HG03280 (cell line): Measurements from ENCODE around the gene GNB1.

ENCODE experiments used
- ATAC-seq: cut with Tn5 transposase; IDR thresholded peaks from one replicate; pipeline ENCODE4 v1.9.1; 2021; ENCODE audit warnings: mild to moderate bottlenecking, moderate library complexity; ENCODE audit not compliant: unreplicated experiment

The GNB1 gene

DNA sequence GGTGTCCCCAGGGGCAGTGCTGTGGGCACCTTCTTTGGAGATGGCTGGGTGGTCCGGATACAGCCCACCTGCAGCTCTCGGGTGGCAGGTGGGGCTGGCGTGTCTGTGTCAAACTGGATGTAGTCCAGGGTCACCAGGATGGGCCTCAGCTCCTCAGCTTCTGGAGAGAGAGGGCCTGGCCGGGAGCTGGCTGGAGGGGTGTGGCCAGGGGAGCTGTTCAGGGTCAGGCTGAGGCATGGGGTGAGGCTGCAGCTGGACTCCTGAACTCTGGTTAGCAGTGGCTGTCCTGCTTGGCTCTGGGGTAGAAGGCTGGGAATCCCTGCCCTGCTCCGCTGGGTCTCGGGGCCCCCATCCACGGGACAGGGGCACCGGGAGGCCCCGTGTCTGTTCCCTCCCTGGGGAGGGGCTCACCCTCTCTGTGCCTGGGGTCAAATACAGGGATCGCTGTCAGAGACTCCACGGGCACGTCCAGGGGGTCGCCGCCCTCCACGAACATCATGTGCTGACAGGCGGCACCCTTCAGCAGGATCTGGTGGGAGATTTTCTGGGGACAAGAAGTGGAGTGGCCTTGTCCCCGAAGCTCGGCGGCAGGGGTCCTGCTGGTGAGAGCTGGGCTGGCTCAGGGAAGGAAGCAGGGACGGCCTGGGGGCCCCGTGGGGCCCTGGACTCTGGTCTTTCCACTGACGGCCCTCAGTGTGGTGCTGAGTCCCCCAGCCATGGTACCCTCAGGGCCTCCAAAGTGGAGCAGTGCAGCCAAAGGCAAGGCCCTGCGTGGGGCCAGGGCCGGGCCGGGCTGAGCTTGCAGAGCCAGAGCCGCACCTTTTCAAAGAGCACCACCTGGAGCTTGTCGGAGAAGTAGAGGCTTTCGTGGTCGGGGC is 32.3 kb upstream of the GNB1 start:
- ATAC-seq = no peak

DNA sequence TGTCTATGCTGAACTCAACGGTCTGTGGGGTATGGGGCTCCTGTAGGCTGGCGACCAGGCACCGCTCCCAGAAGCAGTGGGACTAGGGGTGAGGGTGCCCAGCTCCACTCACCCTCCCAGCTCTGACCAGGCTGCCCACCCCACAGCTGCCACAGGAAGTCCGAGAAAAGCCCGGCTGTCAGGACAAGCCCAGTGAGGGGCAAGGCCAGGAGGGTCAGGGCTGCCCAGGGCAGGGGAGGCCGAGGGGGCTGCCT is 31.7 kb upstream of the GNB1 start:
- ATAC-seq = no peak

DNA sequence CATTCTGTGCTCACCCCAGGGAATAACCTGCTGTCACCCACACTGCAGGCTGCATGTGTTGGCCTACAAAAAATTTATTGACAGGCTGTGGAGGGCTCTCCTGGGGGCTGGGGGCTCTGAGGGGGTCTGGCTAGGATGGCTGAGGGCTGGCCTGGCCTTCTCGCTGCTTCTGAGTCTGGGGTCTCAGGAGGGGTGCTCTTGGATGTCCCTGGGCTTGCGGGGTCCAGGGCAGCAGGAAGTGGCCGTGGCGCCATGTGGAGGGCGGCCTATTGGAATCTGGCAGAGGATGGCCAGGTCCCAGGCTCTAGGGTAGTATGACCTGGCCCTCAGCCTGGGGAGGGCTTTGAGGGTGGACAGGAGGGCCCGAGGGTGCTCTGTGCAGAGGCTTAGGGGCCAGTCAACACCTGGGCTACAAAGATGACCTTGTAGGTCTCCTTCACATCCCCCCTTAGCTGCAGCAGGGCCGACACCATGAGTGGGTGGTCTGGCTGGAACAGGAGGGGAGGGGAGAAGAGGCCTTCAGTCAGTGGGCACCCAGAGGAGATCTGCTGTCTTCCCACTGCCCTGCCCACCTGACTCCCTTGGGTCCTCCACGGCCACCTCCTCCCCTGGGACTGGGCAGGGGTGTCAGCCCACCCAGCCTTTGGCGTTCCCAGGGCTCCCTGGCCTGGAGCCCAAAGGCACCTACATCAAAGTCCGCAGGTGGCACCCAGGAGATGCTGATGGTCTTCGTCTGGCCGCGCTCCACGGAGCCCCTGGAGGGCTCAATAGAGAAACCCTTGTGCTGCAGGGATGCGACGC is 31.2 kb upstream of the GNB1 start:
- no peak for ATAC-seq

DNA sequence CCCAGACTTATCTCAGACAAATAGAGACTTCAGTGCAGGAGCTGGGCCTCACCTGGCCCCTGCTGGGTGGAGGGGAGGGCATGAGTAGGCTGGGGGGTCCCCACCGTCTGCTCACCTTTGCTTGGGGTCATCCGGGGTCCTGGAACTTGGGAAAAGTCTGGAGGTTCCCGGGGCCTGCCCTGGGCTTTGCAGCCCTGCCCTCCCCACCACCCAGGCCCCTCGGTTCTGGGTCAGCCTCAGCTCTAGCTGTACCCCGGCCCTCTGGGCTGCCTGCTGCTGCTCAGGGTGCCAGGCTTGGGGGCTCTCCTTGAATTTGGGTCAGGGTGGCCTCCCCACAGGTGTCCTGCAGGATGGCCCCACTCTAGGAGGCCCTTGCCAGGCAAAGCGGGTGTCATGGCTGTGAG is 30.6 kb upstream of the GNB1 start:
- ATAC-seq = no peak

DNA sequence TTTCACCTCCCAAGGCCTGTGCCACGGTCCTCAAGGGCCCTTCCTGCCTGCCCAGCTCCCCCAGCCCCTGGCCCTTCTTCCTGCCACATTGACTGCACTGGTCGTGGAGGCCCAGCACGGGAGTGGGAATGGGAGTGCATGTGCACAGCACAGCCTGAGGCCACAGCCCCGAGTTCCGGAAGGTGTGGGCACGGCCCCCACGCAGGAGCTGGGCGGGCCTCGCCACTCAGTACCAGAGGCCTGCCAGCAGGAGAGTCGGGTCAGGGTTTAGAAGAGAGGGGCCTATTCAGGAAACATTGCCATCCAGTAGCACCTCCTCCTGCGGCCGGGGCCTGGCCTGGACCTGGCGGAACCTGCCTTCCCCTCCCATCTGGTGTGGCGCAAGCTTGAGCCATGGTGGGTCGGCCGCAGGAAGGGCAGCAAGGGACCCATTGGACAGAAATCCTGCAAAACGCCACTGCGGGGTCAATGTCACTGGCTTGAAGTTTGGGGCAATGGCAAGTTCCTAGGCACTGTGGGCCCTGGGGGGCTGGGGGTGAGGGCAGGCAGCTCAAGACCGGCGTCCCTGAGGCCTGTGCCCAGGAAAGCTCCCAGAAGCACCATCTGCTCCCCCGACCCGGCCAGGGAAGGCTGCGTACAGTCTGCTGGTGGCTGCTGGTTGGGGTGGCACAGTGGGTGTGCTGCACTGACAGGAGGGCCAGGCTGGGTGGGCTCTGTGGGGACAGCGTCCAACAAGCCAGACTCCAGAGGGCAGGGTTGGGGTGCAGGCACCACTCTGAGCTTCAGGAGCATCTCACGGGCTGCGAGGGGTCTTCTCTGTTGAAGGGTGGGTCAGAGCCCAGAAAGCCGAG is 29.9 kb upstream of the GNB1 start:
- ATAC-seq = no peak

DNA sequence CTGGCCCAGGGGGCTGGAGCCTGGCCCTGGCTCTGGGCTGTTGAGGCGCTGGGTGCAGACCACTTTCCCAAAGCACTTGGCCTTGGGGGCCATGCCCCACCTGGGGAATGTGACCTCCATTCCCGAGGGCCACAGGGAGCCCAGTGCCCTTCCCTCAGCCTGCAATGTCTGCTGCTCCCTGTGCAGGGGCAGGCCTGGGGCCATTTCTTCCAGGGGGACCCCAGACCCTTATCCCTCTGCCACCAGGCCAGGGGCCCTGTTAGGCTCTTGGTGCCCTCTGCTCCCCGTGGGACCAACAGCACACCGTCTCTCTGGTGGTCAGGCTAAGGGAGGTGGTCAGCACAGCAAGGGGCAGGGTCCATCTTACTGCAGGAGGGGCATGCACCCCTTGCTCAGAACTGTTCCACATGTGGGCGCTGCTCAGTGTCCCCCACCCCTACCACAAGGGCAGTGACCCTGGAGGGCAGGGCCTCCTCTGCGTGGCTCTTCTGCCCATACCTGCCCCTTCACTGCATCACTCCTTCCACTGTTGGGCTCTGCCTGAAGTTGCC is 29.2 kb upstream of the GNB1 start:
- no peak for ATAC-seq

DNA sequence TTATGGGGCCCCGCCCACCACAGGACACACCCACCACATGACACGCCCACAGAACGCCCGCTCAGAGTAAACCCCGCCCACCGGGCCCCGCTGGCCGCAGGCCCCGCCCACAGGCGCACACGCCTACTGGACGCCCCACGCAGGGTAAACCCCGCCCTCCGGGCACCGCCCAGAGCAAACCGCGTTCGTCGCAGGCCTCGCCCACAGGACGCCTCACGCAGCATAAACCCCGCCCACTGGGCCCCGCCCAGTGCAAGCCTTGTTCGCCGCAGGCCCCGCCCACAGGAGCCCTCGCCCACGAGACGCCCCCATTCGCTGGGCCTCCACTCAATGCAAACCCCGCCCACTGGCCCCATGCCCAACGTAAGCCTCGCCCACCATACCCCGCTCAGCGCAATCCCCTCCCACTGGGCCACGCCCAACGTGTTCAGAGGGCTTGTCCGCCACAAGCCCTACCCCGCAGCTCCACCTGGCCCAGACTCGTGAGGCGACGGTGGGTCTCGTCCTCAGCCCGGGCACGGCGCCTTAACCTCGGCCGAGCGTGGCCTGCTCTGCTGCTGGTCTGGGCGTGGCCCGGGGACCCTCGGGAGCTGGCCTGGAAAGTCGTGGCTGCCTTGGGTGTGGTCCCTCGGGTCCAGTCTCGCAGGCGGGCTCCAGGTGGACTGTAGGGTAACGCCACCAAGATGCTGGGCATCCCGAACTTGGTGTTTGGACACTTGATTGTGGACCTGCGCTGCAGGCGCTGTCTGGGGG is 28.6 kb upstream of the GNB1 start:
- peak; percentile 80 for ATAC-seq

DNA sequence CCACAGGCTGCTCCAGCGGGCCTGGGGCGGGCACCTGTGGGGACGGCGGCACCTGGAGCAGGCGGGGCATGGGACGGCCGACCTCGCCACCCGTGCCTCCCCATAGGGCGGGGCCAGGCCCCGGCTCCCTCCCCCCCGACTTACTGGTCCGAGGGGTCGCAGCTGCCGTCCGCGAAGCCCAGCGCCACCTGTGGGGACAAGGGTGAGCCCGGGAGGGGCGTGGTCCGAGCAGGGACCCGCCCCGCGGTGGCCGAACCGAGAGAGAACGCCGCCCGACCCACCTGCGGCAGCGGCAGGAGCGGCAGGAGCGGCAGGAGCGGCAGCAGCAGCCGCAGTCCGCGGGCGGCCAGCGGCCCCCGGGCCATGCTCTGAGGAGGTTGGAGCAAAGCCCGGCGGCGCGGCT is 28.0 kb upstream of the GNB1 start, which contains the start of gene TMEM52:
Gene TMEM52, minus strand, starts transcription at position 379 of the 403 bp plus-strand sequence. Its CDS starts 14 bp downstream, at position 365.
- ATAC-seq = peak; percentile 19

DNA sequence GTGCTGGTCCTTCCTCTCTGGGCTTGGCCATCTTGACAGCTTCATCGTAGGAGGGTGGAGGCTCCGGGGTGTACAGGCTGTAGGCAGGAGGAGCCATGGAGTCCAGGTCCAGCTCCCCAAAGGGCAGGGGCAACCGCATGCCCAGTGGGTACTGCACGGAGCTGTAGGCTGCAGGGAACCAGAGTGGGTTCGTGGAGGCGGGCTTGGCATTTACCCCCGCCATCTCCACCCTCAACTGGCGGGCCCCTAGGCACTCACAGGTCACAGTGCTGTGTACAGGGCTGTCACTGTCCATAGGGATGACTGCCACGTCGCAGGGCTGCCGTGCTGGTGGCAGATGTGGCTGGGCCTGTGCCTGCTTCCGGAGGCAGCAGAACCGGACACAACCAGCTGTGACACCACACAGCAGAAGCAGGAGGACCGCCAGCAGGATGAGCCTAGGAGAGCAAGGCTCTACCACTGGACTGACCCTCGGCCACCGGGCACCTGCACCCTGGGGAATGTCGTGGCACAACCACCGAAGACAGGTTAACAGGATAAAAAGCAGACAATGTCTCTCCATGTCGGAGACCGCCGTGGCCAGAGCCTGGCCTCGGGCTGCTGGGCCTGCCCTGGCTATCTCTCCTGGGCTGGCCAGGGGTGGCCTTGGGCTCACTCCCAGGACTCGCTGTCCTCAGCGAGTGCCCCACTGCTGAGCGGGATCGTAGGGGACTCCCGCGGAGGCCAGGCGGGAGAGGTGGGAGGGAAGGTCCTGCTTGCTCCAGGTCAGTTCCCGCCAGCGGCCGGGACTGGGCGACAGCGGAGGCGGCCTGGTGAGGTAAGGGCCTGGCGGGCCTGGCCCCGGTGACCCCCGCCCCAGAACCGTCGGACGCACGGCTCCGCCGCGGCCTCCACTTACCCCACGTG is 27.4 kb upstream of the GNB1 start:
- ATAC-seq = no peak

DNA sequence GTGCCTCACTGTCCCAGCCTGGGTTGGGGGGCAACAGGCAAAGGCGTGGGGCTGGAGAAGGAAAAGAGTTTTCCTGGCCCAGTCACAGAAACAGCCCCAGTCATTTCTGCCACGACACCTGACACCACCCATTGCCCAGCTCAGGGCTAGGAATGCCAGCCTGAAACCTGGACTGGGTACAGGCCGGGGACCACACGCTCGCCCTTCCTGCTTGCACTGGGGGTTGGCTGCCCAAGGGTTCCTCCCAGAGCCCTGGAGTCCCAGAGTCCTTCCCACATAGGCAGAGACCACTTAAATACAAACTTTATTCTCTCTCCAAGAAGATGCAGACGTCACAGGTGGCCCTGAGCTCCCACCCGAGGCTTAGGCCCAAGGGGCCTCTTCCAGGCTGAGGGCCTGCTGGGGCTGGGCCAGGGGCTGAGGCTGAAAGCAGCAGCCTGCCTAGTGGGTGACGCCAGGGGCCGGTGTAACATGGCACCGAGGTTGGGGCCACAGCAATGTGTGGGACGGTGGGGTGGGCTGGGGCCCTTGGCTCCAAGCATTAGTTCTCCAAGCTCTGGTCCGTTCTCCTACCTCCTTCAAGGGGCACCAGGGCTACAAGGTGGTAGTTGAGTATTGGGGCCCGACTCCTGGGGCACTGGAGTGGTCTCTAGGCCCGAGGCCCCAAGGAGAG is 26.6 kb upstream of the GNB1 start:
- ATAC-seq = no peak

DNA sequence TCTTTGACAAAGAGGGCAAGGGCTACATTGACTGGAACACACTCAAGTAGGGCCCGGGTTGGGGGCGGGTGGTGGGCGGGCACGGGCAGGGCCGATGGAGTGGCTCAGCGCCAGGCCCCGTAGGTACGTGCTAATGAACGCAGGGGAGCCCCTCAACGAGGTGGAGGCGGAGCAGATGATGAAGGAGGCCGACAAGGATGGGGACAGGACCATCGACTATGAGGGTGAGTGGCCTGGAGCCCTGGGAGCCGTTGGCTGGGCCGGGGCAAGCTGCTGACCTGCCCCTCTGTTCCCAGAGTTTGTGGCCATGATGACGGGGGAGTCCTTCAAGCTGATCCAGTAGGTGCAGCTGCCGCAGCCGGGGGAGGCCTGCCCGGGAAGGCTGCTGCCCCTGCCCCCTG is 26.0 kb upstream of the GNB1 start:
- ATAC-seq = no peak

DNA sequence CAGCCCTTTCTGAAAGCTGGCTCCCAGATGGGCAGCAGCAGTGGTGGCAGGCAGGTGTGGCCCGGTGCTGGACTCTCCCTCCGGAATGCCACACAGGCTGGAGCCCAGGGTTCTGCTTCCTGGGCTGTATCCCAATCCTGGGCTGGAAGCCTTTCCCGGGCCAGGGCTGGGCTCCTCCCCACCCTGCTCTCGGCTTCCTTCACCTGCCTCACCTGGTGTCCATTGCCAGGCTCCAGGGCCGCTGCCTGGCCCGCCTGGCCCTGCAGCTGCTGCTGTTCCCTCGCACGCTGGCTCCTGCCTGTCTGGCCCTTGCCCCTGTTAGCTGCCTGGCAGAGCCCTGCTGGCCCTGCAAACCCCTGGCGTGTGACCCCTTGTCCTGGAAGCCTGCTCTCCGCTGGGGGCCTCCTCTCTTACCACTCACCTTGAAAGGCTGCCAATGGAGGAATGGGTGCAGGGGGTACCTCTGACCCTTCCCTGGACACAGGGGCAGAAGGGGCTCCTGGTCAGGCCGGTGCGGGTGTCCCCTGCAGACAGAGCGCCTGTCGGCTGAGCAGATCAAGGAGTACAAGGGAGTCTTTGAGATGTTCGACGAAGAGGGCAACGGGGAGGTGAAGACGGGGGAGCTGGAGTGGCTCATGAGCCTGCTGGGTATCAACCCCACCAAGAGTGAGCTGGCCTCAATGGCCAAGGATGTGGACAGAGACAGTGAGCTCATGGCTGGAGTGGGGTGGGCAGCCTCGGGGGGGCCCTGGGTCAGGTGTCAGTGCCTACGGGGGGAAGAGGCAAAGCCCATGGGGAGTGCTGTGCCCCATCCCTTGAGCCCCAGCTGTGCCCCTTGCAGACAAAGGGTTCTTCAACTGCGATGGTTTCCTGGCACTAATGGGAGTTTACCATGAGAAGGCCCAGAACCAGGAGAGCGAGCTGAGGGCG is 25.3 kb upstream of the GNB1 start:
- ATAC-seq = no peak

DNA sequence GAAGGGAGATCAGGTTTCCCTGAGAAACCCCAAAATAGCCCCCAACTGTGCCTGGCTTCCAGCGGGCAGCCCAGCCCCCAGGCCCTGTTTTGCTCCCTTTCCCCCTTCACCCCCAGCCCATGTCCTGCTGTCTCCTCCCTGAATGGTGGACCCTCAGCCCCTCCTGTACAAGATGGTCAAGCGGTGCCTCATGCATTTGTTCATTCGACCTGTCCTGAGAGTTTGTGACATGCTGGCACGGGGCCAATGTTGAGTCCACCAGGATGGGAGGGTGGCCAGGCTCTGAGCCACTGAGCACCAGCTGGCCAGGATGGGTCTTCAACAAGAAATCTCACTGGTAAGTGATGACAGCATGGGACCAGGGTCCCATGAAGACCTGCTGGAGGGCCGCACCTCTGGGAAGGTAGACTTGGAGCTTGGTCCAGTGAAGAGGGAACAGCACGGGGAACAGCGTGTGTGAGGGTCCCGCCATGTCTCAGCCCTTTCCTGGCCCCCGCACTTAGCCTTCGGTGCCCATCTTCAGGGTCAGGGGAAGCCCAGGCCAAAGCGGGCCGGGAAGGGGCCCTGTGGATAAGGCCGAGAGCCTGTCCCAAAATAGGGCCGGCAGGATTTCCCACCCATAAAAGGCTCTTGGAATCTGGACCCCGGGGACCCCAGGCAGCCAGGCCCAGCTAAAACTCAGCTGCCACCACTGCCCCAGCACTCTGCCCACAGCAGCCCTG is 24.2 kb upstream of the GNB1 start, which contains the start of gene CALML6:
Gene CALML6, plus strand, starts transcription at position 290 of the 722 bp plus-strand sequence. Its CDS starts 21 bp downstream, at position 311.
- ATAC-seq = no peak

DNA sequence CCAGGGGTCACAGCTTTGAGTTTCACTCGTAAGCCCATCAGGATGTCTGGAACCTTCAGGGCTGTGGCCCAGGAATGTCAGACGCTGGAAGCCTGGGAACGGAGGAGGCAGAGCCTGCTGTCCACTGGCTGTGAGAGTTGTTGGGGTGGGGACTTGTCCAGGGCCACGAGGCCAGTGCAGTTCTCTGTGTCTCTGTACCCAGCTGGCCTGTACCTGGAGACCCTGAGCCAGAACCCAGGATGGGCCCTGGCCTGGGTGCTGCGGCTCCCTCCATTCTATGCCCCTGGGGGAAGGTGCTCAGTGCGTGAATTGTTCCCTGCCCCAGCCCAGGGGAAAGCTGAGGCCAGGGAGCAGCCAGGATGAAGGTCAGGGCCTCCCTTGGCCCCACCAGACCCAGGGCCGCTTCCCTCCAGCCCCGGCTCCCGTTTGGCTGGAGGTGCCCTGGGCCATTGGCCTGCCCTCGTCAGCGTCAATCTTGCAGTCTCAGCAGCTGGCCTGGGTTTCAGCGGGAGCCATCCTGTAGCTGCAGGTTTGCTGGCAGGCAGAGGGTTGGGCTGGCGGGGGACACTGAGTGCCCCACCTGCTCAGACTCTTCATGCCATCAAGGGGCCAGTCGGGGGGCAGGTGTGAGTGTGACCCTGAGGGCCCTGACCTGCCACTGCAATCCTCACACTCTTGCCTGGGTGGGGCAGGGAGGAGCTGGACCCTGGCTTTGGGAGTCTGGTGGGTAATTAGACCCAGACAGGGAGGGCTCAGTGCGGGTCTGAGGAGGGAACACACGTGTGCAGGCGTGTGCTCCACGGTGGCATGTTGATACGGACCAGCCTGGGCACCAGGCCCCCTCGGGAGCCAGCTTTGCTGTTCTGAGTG is 23.4 kb upstream of the GNB1 start:
- no peak for ATAC-seq

DNA sequence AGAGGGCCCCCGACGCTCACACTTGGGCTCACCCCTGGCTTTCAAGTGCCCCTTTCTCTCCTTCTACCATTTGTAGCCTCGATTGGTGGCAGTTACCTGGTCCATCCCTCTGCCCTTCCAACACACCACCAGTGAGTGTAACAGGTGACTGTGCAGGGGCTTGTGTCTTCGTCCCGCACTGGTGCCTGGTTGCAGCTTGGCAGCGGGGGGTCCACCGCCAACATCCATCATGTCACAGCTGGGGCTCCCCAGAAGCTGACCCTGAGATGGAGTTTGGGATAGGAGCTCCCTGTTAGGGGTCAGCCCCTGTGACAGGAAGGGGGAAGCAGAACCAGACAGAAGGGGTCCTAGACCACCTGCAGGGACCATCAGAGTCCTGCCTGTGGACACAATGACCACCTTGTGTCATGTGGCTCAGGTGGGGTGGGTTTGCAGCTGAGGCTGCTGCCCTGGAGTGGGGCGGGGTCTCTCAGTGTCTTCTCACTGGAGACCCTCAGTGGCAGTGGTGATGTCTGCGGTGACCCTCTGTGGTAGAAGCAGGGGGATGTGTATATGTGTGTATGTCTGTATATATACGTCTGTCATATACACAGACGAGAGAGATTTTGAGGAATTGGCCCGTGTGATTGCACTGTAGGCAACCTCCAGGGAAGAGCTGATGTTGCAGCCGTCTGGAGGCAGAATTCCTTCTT is 20.6 kb upstream of the GNB1 start:
- no peak for ATAC-seq
